ENCODE results near the gene LPP.

LPP gene

GRCh38 chr3:188303823-188304222 is 149.9 kb downstream of the LPP start:
- H3K4me3 ChIP-seq = no peak overlapping the region
- H3K4me1 ChIP-seq = peaks cover 34% of the 10 kb centered on the region
- DNase-seq (ENCODE audit: low spot score in 2 of 2) = no peak
- in situ Hi-C loops (cut with MboI; ENCODE audit: low sequenced_read_pairs) = no loop called here
- H3K9me3 ChIP-seq = no peaks in the 10 kb centered on the region
- H3K36me3 ChIP-seq (replicated peaks) = no peaks in the 10 kb centered on the region
- H3K27me3 ChIP-seq (ENCODE audit: low read depth) = no peaks in the 10 kb centered on the region

DNA sequence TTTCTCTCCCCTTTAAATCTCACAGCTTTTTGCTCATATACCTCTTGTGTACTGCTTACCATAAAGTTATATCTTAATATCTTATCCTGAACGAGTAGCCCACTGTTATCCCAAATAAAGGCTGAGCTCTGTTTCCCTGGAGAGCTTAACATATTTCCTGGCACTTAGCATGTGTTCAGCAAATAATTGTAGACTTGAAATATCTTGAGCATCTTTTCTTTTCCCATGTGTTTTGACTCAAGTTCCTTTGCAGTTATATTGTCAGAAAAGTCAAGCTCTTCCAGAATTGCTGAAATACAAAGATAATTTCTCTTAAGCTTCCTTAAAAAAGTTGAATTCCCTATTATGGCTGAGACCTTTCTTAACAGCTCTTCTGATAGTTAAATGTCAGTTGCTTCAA is 150.5 kb downstream of the LPP start:
- Histone ChIP-seq H3K4me3 (no peak overlapping the region), H3K4me1 (peaks cover 27% of the 10 kb centered on the region), H3K9me3 (no peaks in the 10 kb centered on the region), H3K27me3 (ENCODE audit: low read depth) (no peaks in the 10 kb centered on the region), H3K36me3 (replicated peaks) (no peaks in the 10 kb centered on the region)
- no peak for DNase-seq (ENCODE audit: low spot score in 2 of 2)
- in situ Hi-C loops (cut with MboI; ENCODE audit: low sequenced_read_pairs) = no loop called here

DNA sequence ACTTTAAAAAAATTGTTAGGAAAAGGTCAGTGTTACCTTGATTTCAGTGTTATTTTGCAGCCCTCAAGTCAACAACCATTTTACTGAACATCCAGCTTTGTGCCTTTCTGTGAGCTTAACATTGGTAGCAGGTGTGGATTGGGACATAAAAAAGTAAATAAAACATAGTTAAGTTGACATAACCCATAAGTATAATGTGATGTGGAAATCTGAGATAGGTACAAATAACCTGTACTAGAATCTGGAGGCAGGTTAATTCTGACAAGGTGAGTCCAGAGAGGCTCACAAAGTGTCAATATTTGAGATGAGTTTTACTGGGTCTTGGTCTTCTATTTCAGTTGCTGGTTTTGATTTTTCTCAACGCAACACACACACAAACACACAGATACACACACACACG is 151.3 kb downstream of the LPP start:
- in situ Hi-C loops (cut with MboI; ENCODE audit: low sequenced_read_pairs) = no loop called here
- Histone ChIP-seq H3K36me3 (replicated peaks) (no peaks in the 10 kb centered on the region), H3K4me3 (no peak overlapping the region), H3K9me3 (no peaks in the 10 kb centered on the region), H3K27me3 (ENCODE audit: low read depth) (no peaks in the 10 kb centered on the region), H3K4me1 (peaks cover 23% of the 10 kb centered on the region)
- DNase-seq (ENCODE audit: low spot score in 2 of 2) = no peak

GRCh38 chr3:188306435-188307005 is 152.6 kb downstream of the LPP start:
- no peaks in the 10 kb centered on the region for H3K9me3 ChIP-seq
- no peaks in the 10 kb centered on the region for H3K27me3 ChIP-seq (ENCODE audit: low read depth)
- in situ Hi-C loops (cut with MboI; ENCODE audit: low sequenced_read_pairs) = no loop called here
- H3K4me3 ChIP-seq = no peak overlapping the region
- peaks cover 12% of the 10 kb centered on the region for H3K4me1 ChIP-seq
- DNase-seq (ENCODE audit: low spot score in 2 of 2) = no peak
- no peaks in the 10 kb centered on the region for H3K36me3 ChIP-seq (replicated peaks)

GRCh38 chr3:188309437-188310269 is 155.7 kb downstream of the LPP start:
- in situ Hi-C loops (cut with MboI; ENCODE audit: low sequenced_read_pairs) = no loop called here
- Histone ChIP-seq H3K27me3 (ENCODE audit: low read depth) (no peaks in the 10 kb centered on the region), H3K4me1 (no peaks in the 10 kb centered on the region), H3K4me3 (no peak overlapping the region), H3K9me3 (no peaks in the 10 kb centered on the region), H3K36me3 (replicated peaks) (no peaks in the 10 kb centered on the region)
- DNase-seq (ENCODE audit: low spot score in 2 of 2) = no peak

DNA sequence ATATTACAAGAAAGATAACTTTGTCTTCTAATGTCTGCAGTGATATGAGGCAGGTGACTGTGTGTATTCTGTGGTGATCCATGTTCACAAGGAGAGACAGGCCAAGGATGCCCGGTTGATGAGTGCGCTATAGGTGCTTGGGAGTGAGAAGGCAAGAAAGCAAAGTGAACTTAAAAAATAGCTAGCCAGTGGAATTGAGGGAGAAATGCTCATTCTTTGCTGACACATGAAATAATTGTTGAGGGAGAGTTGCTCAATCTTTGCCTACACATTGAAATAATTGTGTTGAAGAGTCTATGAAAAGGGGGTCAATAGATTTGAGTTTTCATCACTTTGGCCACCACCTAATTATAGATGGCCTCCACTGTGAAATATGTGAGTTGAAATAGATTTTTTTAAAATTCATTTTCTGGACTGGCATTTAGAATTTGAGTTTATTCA is 156.3 kb downstream of the LPP start:
- no peaks in the 10 kb centered on the region for H3K27me3 ChIP-seq (ENCODE audit: low read depth)
- DNase-seq (ENCODE audit: low spot score in 2 of 2) = no peak
- H3K36me3 ChIP-seq (replicated peaks) = no peaks in the 10 kb centered on the region
- in situ Hi-C loops (cut with MboI; ENCODE audit: low sequenced_read_pairs) = no loop called here
- no peaks in the 10 kb centered on the region for H3K4me1 ChIP-seq
- H3K4me3 ChIP-seq = no peak overlapping the region
- no peaks in the 10 kb centered on the region for H3K9me3 ChIP-seq

DNA sequence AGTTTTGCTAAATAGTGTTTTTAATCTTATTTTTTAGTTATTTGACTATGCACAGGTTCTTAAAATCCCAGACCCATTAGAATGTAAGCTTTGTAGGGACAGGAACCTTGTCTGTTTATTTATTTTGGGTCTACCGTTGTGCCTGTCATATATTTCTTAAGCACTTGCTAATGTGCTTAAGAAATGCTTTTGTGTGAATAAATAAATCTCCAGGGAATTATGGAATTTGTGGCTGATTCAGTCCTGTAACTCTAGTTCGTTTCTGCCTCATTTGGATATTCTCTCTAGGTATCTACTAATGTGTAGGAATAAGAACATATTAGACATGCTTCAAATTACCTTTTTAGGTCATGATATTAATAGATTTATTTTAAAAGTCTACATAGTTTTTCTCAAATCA is 161.6 kb downstream of the LPP start:
- Histone ChIP-seq H3K4me1 (no peaks in the 10 kb centered on the region), H3K27me3 (ENCODE audit: low read depth) (no peaks in the 10 kb centered on the region), H3K4me3 (no peak overlapping the region), H3K9me3 (no peaks in the 10 kb centered on the region), H3K36me3 (replicated peaks) (no peaks in the 10 kb centered on the region)
- in situ Hi-C loops (cut with MboI; ENCODE audit: low sequenced_read_pairs) = no loop called here
- no peak for DNase-seq (ENCODE audit: low spot score in 2 of 2)

GRCh38 chr3:188316021-188316722 is 162.2 kb downstream of the LPP start:
- H3K4me1 ChIP-seq = no peaks in the 10 kb centered on the region
- H3K27me3 ChIP-seq (ENCODE audit: low read depth) = no peaks in the 10 kb centered on the region
- H3K9me3 ChIP-seq = no peaks in the 10 kb centered on the region
- H3K36me3 ChIP-seq (replicated peaks) = no peaks in the 10 kb centered on the region
- in situ Hi-C loops (cut with MboI; ENCODE audit: low sequenced_read_pairs) = no loop called here
- no peak overlapping the region for H3K4me3 ChIP-seq
- DNase-seq (ENCODE audit: low spot score in 2 of 2) = no peak

GRCh38 chr3:188316723-188317070 is 162.7 kb downstream of the LPP start:
- no peaks in the 10 kb centered on the region for H3K9me3 ChIP-seq
- no peak for DNase-seq (ENCODE audit: low spot score in 2 of 2)
- H3K27me3 ChIP-seq (ENCODE audit: low read depth) = no peaks in the 10 kb centered on the region
- no peak overlapping the region for H3K4me3 ChIP-seq
- H3K36me3 ChIP-seq (replicated peaks) = no peaks in the 10 kb centered on the region
- no peaks in the 10 kb centered on the region for H3K4me1 ChIP-seq
- in situ Hi-C loops (cut with MboI; ENCODE audit: low sequenced_read_pairs) = no loop called here

DNA sequence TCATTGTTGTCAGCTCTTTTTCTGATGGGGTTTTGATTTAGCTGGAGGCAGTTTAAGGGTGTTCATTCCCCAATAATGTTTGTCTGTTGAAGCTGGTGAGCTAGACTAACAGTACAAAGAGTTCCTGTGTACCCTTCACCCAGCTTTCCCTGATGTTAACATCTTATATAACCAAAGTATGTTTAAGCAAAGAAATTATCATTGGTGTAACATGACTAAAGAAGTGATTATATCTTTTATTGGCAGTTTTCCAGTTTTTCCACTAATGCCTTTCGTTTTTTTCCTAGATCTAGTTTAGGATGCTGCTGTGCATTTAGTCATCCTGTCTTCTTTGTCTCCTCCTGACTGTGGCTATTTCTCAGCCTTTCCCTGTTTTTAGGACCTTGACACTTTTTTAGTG is 165.6 kb downstream of the LPP start:
- Histone ChIP-seq H3K27me3 (ENCODE audit: low read depth) (no peaks in the 10 kb centered on the region), H3K9me3 (no peaks in the 10 kb centered on the region), H3K36me3 (replicated peaks) (no peaks in the 10 kb centered on the region), H3K4me1 (no peaks in the 10 kb centered on the region), H3K4me3 (no peak overlapping the region)
- no peak for DNase-seq (ENCODE audit: low spot score in 2 of 2)
- in situ Hi-C loops (cut with MboI; ENCODE audit: low sequenced_read_pairs) = no loop called here

- H3K9me3 ChIP-seq = no peaks in the 10 kb centered on the region
- in situ Hi-C loops (cut with MboI; ENCODE audit: low sequenced_read_pairs) = no loop called here
- H3K4me3 ChIP-seq = no peak overlapping the region
- no peaks in the 10 kb centered on the region for H3K27me3 ChIP-seq (ENCODE audit: low read depth)
- no peak for DNase-seq (ENCODE audit: low spot score in 2 of 2)
- no peaks in the 10 kb centered on the region for H3K36me3 ChIP-seq (replicated peaks)
- H3K4me1 ChIP-seq = peaks cover 3% of the 10 kb centered on the region
Observed at GRCh38 chr3:188320757-188321156, 166.8 kb downstream of the LPP start.

DNA sequence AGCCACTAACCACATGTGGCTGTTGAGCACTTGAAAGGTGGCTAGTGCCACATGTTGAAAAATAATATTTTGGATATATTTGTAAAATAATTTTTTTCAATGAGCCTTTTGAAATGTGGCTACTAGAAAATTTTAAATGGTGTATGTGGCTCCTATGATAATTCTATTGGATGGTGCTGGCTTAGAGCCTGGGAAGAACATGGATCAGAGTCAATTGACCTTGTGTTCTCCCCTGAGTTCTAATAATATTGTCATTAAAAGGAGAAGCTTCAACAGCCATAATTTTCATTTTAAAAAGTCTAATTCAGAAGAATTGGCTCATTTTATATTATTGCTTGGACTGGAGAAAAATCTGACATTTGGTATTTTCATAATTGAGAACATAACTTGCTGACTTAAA is 167.3 kb downstream of the LPP start:
- Histone ChIP-seq H3K36me3 (replicated peaks) (no peaks in the 10 kb centered on the region), H3K4me3 (no peak overlapping the region), H3K27me3 (ENCODE audit: low read depth) (no peaks in the 10 kb centered on the region), H3K9me3 (no peaks in the 10 kb centered on the region), H3K4me1 (peaks cover 3% of the 10 kb centered on the region)
- DNase-seq (ENCODE audit: low spot score in 2 of 2) = no peak
- in situ Hi-C loops (cut with MboI; ENCODE audit: low sequenced_read_pairs) = no loop called here

DNA sequence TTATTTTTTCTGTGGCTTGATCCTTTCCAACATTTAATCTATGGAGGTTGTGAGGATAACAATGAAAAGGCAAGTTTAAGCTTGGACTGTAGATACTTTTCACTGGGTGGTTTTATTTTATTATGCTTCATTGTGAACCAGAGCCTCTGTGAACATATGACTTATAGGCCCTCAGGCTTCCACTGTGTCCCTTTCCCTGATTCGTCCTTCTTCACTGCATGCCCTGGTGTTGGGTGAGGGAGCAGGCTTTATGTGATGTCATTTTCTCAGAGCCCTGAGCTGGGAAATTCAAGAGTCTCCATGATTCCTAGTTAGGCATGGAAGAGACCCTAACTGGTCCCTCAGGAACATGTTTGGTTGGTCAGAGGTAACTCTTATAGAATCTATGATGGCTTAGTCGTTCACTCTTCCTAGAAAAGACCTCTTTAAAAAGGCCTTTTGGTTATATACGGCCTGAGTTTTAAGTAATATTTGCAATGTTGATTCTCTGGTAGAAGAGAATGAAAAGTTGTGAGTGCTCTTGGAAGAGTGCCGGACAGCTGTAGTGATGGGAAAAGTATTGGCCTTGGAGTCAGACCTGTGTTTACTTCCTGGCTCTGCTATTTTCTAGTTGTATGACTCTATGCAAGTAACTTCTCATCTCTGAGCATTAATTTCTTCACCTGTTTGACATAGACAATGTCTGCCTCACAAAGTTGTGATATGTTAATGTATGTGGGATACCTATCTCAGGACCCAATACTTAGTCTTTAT is 168.4 kb downstream of the LPP start:
- H3K9me3 ChIP-seq = no peaks in the 10 kb centered on the region
- peaks cover 3% of the 10 kb centered on the region for H3K4me1 ChIP-seq
- no peaks in the 10 kb centered on the region for H3K36me3 ChIP-seq (replicated peaks)
- in situ Hi-C loops (cut with MboI; ENCODE audit: low sequenced_read_pairs) = no loop called here
- no peaks in the 10 kb centered on the region for H3K27me3 ChIP-seq (ENCODE audit: low read depth)
- DNase-seq (ENCODE audit: low spot score in 2 of 2) = no peak
- no peak overlapping the region for H3K4me3 ChIP-seq

Measured in HAP-1 (cell line).